GM21423 (cell line): ENCODE data around the gene TTN.
"Not testable (repeated sequence)": the region's sequence is repeated elsewhere in the genome, so short reads cannot be mapped to it uniquely, and the experiment has no call there.

Source experiments
- ATAC-seq: cut with Tn5 transposase; IDR thresholded peaks from one replicate; pipeline ENCODE4 v1.9.1; 2021; ENCODE audit warnings: mild to moderate bottlenecking, moderate library complexity; ENCODE audit not compliant: unreplicated experiment

Gene TTN

GRCh38 chr2:178550352-178550751 is 256.9 kb downstream of the TTN start:
- peak; percentile 71 for ATAC-seq

DNA sequence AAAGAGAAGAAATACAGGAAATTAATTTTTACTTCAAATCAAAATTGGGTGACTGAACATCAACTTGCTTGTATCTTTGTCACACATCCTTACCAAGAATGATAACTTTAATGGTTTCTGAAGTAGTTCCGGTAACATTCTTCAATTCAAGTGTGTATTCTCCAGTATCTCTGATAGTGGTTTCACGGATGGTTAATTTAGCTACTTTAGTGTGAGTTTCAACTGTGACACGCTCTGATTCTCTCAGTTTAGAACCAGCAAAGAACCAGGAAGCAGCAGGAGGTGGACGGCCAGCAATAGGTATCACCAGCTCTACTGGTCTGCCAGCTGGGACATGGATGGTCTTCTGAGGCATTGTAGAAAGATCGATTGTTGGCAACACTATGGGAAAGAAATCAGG is 264.7 kb downstream of the TTN start:
- no peak for ATAC-seq

DNA sequence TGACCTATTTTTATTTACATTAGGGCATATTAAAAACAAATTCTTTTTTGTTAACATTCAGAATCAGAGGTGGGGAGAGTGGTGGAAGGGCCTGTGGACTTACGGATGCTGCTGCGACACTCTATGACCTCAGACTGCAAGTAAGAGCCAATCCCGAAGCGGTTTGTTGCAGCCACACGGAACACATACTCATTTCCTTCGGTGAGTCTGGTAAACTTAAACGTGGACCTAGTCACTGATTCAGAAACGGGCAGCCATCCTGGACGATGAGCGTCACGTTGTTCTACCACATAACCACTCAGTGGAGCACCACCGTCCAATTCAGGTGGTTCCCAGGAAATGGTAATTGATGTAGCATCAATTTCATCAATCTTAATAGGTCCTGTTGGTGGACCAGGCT is 265.1 kb downstream of the TTN start:
- no peak for ATAC-seq

GRCh38 chr2:178536037-178536436 is 271.2 kb downstream of the TTN start:
- no peak for ATAC-seq

- no peak for ATAC-seq
These were observed 276.1 kb downstream of the TTN start for GRCh38 chr2:178531168-178531567.

GRCh38 chr2:178530625-178531142 is 276.5 kb downstream of the TTN start:
- ATAC-seq, result peak; percentile 94

DNA sequence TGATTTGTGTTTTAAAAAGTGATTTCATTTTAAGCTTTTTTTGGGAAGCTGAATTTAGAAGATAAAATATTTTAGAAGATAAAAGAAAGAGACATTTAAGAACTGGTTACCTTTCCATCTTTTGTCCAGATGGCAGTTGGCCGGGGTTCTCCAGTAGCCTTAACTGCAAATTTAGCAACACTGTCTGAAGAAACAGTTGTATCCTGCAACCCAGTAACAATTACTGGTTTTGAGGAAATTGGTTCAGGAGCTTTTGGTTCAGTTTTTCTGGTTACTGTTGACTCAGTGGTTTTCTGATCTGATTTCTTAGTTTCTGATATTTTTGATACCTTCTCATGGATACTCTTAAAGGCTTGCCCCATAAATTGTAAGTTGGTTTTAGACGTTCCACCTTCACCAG is 277.1 kb downstream of the TTN start:
- ATAC-seq, result no peak

DNA sequence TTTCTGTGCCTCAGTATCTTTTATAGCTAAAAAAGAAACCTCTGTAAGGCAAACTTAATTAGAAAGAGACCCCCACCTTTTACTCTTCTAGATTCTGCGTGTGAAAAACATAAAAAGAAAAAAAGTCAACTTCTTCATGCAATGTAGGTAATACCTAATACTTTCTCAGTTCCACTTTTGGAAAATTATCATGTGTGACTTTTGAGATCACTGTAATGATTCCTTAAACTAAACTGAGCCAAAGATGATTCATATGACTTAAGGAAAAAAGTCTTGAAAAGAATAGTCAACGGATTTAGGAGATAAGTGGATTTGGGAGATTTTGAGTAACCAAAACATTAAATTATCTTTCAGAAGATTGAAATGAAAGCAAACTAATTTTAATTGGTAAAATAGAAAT is 278.0 kb downstream of the TTN start:
- no peak for ATAC-seq

DNA sequence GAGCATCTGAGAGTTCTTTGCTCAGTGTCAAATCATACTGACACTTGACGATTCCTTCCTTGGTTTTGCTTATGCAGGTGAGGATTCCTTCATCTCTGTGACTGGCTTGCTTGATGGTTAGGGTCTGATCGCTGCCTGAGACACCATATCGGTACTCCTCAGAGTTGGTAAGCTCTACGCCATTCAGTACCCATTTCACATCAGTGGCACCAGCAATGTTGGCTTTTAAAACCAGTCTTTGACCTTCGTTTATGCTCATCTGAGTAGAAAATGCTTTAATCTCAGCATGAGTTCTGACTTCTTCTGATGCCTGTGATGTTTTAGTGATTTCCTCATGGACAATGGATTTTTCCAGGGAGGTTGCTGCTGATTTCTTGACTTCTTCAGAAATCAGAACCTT is 278.6 kb downstream of the TTN start:
- no peak for ATAC-seq

- ATAC-seq, result no peak
These were observed 279.6 kb downstream of the TTN start for GRCh38 chr2:178527592-178527991.

- no peak for ATAC-seq
These were observed 281.0 kb downstream of the TTN start for GRCh38 chr2:178526256-178526655.

DNA sequence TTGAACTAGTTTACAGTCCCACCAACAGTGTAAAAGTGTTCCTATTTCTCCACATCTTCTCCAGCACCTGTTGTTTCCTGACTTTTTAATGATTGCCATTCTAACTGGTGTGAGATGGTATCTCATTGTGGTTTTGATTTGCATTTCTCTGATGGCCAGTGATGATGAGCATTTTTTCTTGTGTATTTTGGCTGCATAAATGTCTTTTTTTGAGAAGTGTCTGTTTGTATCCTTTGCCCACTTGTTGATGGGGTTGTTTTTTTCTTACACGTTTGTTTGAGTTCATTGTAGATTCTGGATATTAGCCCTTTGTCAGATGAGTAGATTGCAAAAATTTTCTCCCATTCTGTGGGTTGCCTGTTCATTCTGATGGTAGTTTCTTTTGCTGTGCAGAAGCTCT is 281.8 kb downstream of the TTN start:
- ATAC-seq, result not testable (repeated sequence)

DNA sequence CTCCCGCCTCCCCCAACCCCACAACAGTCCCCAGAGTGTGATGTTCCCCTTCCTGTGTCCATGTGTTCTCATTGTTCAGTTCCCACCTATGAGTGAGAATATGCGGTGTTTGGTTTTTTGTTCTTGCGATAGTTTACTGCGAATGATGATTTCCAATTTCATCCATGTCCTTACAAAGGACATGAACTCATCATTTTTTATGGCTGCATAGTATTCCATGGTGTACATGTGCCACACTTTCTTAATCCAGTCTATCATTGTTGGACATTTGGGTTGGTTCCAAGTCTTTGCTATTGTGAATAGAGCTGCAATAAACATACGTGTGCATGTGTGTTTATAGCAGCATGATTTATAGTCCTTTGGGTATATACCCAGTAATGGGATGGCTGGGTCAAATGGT is 282.2 kb downstream of the TTN start:
- not testable (repeated sequence) for ATAC-seq

DNA sequence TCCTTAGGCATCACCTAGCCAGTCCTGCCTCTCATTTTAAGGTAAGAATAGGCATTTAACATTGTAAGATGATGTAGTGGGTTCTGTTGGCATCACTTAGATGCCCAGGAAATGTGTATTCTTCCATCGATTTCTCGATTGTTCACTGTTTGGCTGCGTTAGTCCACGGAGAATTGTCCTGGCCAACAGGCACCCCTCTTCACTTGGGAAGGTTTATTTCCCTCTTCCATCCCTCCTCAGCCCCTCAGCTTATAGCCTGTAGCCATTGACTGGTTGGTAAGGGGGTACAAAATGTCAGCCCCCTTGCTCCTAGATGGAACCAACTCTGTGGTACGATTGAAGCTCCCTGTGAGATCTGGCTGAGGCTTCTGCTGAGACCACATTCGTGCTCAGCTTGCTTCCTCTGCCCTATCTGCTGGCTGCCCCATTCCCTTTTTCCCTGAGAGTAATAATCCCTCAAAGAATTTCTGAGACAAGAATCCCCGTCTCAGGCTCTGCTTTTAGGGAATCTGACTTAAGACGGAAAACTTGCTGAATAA is 283.6 kb downstream of the TTN start:
- ATAC-seq, result peak; percentile 3

- ATAC-seq, result peak; percentile 93
These were observed 284.1 kb downstream of the TTN start for GRCh38 chr2:178522950-178523595.

DNA sequence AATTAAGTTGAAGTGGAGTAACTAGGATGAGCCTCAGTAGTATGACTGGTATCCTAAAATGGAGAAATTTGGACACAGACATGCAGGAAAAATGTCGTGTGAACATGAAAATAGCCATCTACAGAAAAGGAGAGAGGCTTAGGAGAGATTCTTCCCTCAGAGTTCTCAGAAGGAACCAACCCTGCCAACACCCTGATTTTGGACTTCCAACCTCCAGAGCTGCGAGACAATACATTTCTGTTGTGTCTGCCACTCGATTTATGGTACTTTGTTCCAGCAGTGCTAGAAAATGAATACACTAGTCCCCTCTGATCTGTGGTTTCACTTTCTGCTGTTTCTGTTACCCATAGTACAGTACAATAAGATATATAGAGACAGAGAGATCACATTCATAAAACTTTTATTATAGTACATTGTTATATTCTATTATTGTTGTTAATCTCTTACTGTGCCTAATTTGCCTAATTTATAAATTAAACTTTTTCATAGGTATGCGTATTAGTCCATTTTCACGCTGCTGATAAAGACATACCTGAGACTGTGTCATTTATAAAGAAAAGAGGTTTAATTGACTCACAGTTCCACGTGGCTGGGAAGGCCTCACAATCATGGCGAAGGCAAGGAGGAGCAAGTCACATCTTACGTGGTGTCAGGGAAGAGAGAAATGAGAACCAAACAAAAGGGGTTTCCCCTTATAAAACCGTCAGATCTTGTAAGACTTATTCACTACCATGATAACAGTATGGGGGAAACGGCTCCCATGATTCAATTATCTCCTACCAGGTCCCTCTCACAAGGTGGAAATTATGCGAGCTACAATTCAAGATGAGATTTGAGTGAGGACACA is 285.7 kb downstream of the TTN start:
- no peak for ATAC-seq

GRCh38 chr2:178517496-178517895 is 289.7 kb downstream of the TTN start:
- no peak for ATAC-seq

DNA sequence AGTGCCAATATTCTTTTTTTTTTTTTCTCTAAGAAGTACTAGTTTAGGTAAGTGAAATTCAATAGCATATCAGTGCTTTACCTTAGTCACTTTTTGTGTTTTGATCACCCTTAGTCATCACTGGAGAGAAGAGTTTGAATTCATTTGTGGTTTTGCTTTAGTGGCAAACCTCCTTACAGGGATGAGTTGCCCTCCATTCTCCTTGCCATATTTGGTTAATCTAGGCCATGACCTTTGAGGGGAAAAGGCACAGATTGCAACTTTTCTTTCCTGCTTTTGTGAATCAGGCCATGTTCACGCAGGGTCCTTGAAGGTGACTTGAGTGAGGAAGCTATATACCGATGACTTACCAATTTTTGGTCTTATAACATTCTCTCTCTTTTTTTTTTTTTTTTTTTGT is 292.6 kb downstream of the TTN start:
- ATAC-seq, result peak; percentile 65

GRCh38 chr2:178513876-178514275 is 293.3 kb downstream of the TTN start:
- ATAC-seq, result no peak

GRCh38 chr2:178512484-178512883 is 294.7 kb downstream of the TTN start:
- no peak for ATAC-seq

- ATAC-seq, result no peak
These were observed 296.8 kb downstream of the TTN start for GRCh38 chr2:178510384-178510783.

DNA sequence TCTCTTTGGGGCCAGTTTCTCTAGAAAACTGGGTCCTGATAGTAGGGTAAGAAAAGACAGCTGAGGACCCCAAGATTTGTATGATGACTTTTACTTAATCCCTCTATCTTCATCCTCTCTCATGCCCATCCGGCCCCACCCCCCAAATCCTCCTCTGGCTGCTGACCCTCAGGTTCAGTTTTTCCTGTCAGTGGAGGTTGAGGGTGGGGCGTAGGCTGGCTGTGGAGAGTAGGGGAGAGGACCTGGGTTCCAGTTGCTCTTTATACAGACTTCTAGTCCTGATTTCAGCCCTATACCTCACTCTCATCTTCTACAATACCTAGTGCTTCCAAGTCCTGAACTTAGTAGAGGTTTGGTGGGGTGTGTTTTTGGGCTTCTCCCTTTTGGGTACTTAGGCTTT is 298.6 kb downstream of the TTN start:
- no peak for ATAC-seq
